Stimulated activated CD8-positive, alpha-beta memory T cell treated with anti-CD3 and anti-CD28 coated beads, Interleukin-7, amount 100 ng/mL, for 24 hours (primary cell): ENCODE results near the gene FXYD4.
"Not testable (repeated sequence)": the region's sequence is repeated elsewhere in the genome, so short reads cannot be mapped to it uniquely, and the experiment has no call there.

Experiments
- DNase-seq: peaks from one replicate; pipeline ENCODE4 v3.0.0-alpha.2; 2020; ENCODE audit warnings: low read depth

The FXYD4 gene

GRCh38 chr10:43371418-43371817, at the start of gene FXYD4:
Gene FXYD4, plus strand, starts transcription at chr10:43371636. Its CDS starts 2,111 bp downstream, at chr10:43373747.
- DNase-seq: no peak

- no peak for DNase-seq
These were observed 49.1 kb upstream of the FXYD4 start for GRCh38 chr10:43322331-43322730.

DNA sequence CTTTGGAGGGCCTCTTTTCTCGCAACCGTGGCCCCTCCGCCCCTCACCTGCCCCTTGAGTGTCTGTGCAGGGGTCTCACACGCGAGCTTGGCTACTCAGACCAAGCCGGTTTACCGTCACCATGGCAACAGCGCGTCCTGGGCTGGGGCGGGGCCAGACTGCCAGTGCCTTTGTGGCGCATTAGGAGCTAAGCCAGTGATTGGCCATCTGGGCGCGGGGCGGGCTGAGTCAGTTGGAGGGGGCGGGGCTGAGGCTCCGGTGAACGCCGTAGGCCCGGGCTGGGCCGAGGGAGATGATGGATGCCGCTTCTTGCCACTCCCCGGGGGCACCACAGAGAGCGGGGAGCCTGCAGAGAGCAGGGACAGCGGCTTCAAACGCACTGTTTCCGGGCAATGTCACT, 48.7 kb upstream of the FXYD4 start:
- DNase-seq: peak; percentile 79

DNA sequence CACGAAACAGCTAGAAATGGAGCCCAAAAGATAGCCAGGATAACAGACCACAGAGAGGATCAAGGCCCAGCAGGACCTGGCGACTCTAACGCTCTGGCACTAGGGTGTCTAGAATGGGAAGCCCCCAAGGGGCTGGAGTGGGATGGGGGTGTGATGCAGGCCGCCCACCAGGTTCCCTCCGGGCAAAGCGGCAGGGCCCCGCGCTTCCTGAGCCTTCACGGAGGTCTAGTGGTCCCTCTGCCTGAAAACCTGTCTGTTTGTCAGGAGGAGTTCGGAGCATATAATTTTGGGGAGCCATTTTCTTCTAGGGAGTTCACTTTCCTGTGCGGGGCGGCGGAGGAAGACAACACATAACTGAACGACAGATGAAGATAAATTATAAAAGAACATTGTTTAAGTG, 48.2 kb upstream of the FXYD4 start:
- DNase-seq: no peak

DNA sequence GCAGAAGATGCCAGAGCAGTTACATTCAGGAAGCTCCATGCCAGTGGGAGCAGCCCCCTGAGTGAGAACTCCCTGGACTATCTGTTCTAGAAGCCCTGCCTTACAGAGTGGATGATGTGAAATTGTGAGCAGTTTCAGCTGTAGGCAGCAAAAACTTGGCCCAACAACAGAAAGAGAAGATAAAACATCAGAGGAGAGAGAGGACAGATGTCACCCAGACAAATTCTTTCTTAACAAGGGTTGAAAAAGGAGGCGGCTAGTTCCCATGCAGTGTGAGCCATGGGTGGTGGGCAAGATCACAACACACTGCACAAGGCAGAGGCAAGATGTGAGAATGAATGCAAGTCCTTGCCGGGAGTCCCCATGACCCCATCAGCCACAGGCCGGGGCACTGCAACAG, 46.6 kb upstream of the FXYD4 start:
- DNase-seq: no peak

- DNase-seq: no peak
These were observed 44.3 kb upstream of the FXYD4 start for GRCh38 chr10:43327171-43327570.

DNA sequence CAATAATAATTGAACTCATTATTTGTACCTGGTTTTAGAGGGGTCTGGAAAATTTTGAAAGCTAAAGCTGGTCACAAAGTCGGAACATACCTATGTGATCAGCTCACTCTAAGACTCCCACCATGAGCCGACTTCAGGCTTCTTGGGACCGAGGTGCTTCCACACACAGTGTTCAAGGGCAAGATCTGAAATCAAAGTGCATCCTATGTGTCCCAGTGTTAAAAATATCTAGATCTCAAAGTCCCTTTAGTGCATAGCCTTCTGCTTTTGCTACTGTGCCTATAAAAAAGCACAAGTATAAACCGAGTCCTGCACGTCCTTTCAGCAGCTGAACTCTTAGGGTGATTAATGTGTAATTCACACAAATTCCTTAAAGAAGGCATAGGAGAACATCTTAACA, 43.5 kb upstream of the FXYD4 start:
- no peak for DNase-seq

DNA sequence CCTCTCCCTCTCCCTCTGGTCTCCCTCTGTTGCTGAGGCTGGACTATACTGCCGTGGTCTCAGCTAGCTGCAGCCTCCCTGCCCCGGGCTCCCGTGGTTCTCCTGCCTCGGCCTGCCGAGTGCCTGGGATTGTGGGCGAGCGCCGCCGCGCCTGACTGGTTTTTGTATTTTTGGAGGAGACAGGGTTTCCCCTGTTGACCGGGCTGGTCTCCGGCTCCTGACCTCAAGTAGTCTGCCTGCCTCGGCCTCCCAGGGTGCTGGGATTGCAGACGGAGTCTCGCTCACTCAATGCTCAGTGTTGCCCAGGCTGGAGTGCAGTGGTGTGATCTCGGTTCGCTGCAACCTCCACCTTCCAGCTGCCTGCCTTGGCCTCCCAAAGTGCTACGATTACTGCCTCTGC, 42.6 kb upstream of the FXYD4 start:
- not testable (repeated sequence) for DNase-seq

DNA sequence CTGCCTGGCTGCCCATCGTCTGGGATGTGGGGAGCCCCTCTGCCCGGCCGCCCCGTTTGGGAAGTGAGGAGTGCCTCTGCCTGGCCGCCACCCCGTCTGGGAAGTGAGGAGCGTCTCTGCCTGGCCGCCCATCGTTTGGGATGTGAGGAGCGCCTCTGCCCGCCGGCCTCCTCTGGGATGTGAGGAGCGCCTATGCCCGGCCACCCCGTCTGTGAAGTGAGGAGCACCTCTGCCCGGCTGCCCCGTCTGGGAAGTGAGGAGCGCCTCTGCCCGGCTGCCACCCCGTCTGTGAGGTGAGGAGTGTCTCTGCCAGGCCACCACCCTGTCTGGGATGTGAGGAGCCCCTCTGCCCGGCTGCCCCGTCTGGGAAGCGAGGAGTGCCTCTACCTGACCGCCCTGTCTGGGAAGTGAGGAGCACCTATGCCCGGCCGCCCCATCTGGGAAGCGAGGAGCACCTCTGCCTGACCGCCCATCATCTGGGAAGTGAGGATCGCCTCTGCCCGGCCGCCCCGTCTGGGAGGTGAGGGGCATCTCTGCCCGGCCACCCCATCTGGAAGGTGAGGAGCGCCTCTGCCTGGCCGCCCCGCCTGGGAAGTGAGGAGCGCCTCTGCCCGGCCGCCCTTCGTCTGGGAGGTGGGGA, 42.1 kb upstream of the FXYD4 start:
- DNase-seq: not testable (repeated sequence)

DNA sequence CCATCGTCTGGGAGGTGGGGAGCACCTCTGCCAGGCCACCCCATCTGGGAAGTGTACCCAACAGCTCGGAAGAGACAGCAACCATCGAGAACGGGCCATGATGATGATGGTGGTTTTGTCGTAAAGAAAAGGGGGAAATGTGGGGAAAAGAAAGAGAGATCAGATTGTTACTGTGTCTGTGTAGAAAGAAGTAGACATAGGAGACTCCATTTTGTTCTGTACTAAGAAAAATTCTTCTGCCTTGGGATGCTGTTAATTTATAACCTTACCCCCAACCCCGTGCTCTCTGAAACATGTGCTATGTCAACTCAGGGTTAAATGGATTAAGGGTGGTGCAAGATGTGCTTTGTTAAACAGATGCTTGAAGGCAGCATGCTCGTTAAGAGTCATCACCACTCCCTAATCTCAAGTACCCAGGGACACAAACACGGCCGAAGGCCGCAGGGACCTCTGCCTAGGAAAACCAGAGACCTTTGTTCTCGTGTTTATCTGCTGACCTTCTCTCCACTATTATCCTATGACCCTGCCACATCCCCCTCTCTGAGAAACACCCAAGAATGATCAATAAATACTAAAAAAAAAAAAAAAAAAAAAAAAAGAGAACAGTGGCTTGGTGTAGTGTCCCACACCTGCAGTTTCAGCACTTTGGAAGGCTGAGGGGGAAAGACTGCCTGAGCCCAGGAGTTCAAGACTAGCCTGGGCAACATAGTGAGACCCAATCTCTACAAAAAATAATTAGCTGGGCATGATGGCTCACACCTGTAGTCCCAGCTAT, 41.2 kb upstream of the FXYD4 start:
- not testable (repeated sequence) for DNase-seq

DNA sequence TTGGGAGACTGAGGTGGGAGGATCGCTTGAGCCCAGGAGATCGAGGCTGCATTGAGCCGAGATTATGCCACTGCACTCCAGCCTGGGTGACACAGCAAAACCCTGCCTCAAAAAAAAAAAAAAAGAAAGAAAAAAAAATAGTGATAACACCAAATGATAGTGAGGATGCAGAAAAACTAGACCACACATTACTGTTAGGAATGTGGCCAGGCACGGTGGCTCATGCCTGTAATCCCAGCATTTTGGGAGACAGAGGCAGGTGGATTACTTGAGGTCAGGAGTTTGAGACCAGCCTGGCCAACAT, 40.7 kb upstream of the FXYD4 start:
- not testable (repeated sequence) for DNase-seq

GRCh38 chr10:43333653-43334052, 37.8 kb upstream of the FXYD4 start:
- DNase-seq: no peak

GRCh38 chr10:43336061-43336460, 35.4 kb upstream of the FXYD4 start:
- DNase-seq: no peak

GRCh38 chr10:43336641-43337318, 34.7 kb upstream of the FXYD4 start:
- DNase-seq: no peak

DNA sequence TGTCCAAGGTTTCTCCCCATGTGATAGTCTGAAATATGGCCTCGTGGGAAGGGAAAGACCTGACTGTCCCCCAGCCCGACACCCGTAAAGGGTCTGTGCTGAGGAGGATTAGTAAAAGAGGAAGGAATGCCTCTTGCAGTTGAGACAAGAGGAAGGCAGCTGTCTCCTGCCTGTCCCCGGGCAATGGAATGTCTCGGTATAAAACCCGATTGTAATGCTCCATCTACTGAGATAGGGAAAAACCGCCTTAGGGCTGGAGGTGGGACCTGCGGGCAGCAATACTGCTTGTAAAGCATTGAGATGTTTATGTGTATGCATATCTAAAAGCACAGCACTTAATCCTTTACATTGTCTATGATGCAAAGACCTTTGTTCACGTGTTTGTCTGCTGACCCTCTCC, 33.9 kb upstream of the FXYD4 start:
- not testable (repeated sequence) for DNase-seq

- DNase-seq: no peak
These were observed 33.3 kb upstream of the FXYD4 start for GRCh38 chr10:43338117-43338516.

GRCh38 chr10:43339136-43339535, 32.3 kb upstream of the FXYD4 start:
- no peak for DNase-seq

DNA sequence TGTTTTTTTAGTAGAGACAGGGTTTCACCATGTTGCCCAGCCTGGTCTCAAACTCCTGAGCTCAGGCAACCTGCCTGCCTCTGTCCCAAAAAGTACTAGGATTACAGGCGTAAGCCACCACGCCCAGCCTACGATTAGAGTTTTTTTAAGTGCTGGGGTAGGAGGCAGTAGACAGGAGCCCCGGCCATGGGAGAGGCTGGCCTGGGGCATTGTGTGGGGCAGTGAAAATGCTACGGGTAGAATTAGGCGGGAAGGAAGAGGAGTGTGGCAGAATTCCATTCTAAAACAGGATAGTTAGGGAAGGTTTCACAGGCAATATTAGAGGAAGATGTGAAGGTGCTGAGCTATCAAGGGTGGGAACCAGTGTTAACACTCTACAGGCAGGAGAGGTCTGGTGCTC, 31.3 kb upstream of the FXYD4 start:
- no peak for DNase-seq

DNA sequence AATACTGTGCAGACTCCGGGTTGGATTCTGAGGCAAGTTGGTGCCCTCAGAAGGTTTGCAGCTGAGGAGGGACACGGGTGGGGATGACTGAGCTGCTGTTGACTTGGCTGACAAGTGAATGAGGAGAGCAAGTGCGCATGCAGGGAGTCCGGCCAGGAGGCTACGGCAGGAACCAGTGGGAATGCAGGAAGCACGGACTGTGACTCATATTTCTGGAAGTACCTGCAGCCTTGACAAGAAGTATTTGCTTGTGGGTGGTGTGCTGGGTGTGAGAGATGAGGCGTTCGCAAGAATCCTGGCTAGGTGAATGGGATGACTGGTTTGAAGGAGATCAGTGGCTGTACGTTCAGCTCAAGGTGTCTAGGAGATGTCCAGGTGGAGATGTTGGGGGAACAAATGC, 30.8 kb upstream of the FXYD4 start:
- DNase-seq: no peak

GRCh38 chr10:43341450-43341849, 30.0 kb upstream of the FXYD4 start:
- no peak for DNase-seq

- no peak for DNase-seq
These were observed 28.9 kb upstream of the FXYD4 start for GRCh38 chr10:43342279-43343125.

DNA sequence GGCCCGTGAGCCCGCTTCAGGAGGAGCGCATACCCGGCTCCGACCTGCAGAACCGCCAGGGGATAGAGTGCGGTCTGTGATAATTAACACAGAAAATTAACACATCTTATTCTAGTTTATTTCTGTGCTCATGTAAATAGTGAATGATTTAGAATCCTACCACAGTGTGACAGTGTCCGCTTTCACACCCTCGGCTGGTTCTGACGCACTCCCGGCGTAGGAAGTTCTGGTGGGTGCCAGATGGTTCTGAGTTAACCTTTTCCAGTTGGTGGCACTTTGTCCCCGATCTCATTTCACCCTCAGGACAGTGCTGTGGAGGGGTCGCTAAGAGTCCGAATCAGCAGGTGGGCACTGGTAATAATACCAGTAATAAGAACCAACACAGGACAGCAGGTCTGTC, 28.3 kb upstream of the FXYD4 start:
- DNase-seq: no peak
